ENCODE results near the gene SELENOH.

- TF ChIP-seq CTCF (IDR thresholded peaks at IDR 0.05; ENCODE audit: poor library complexity) (no peak), EZH2 (IDR thresholded peaks at IDR 0.05; ENCODE audit: borderline replicate concordance) (no peak), EZH2phosphoT487 (IDR thresholded peaks at IDR 0.05; ENCODE audit: low read depth, severe bottlenecking, unreplicated experiment) (no peak)
Observed at GRCh38 chr11:57764566-57764965, 23.3 kb downstream of the SELENOH start.

Measured in hepatocyte (in vitro differentiated cells).